Astrocyte (in vitro differentiated cells and primary cell): ENCODE results near the gene CAMK2N1.

Experiments
- EZH2 ChIP-seq: IDR thresholded peaks from 2 replicates; pipeline ENCODE4 v1.6.1; 2012; ENCODE audit warnings: mild to moderate bottlenecking, low read length, inconsistent platforms; ENCODE audit not compliant: insufficient read depth
- TF ChIP-seq, protein P1 (sequence below): IDR thresholded peaks from 2 replicates; pipeline ENCODE4 v1.5.1; 2011; ENCODE audit warnings: low read depth, mild to moderate bottlenecking, inconsistent platforms, low read length, moderate library complexity; ENCODE audit not compliant: insufficient read depth

DNA sequence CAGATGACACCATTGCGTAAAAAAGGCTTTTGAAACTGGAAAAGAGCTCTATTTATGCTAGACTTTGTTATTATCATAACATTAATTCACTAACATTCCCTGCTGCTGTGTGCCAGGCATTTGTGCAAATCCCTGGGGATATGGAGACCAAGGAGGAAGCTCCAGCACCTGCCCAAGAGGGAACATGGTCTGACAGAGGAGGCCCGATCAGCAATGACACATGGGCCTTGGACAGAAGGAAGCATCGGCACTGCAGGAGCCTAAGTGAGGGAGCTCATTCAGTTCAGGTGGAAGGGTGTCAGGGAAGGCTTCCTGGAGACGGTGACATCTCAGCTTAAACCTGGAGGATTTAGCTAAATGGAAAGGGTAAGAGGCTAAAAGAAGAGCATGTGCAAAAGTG lies 13.9 kb downstream of the CAMK2N1 start:
- TF ChIP-seq, protein P1, sequence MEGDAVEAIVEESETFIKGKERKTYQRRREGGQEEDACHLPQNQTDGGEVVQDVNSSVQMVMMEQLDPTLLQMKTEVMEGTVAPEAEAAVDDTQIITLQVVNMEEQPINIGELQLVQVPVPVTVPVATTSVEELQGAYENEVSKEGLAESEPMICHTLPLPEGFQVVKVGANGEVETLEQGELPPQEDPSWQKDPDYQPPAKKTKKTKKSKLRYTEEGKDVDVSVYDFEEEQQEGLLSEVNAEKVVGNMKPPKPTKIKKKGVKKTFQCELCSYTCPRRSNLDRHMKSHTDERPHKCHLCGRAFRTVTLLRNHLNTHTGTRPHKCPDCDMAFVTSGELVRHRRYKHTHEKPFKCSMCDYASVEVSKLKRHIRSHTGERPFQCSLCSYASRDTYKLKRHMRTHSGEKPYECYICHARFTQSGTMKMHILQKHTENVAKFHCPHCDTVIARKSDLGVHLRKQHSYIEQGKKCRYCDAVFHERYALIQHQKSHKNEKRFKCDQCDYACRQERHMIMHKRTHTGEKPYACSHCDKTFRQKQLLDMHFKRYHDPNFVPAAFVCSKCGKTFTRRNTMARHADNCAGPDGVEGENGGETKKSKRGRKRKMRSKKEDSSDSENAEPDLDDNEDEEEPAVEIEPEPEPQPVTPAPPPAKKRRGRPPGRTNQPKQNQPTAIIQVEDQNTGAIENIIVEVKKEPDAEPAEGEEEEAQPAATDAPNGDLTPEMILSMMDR, result no peak
- TF ChIP-seq EZH2, result no peak
